Astrocyte of the cerebellum (primary cell): ENCODE data around the gene FOXN1.

Experiments used
- DNase-seq: peaks from one replicate; pipeline ENCODE4 v3.0.0-alpha.2; 2011; ENCODE audit warnings: low read depth
- H3K4me3 ChIP-seq: 2 replicates; pipeline ENCODE4 v1.5.1; 2011; ENCODE audit warnings: mild to moderate bottlenecking, low read depth, low read length, moderate library complexity
- CTCF ChIP-seq: IDR thresholded peaks from 2 replicates; pipeline ENCODE4 v1.5.1; 2012; ENCODE audit warnings: low read length, low read depth, moderate library complexity, mild to moderate bottlenecking; ENCODE audit errors: missing control alignments
- in situ Hi-C: cut with HindIII; loops from 2 replicates; pipeline ENCODE4 v1.10.0; 2017; ENCODE audit warnings: low sequenced_read_pairs

Gene FOXN1

GRCh38 chr17:28511858-28512461, 5.8 kb downstream of the FOXN1 start:
- TF ChIP-seq CTCF, result no peak
- H3K4me3 ChIP-seq, result no peak overlapping the region
- DNase-seq, result no peak
- in situ Hi-C loops, result no loop called here

- in situ Hi-C loops, result no loop called here
- no peak for TF ChIP-seq CTCF
- H3K4me3 ChIP-seq, result no peak overlapping the region
- no peak for DNase-seq
These were observed 7.3 kb downstream of the FOXN1 start for GRCh38 chr17:28513476-28513875.

- H3K4me3 ChIP-seq, result no peak overlapping the region
- in situ Hi-C loops, result no loop called here
- TF ChIP-seq CTCF, result no peak
- no peak for DNase-seq
These were observed 8.4 kb downstream of the FOXN1 start for GRCh38 chr17:28514561-28515002.

GRCh38 chr17:28515518-28515917, 9.4 kb downstream of the FOXN1 start:
- no peak overlapping the region for H3K4me3 ChIP-seq
- TF ChIP-seq CTCF, result no peak
- in situ Hi-C loops, result no loop called here
- DNase-seq, result no peak

GRCh38 chr17:28518132-28518531, 12.0 kb downstream of the FOXN1 start:
- H3K4me3 ChIP-seq, result no peak overlapping the region
- in situ Hi-C loops, result no loop called here
- no peak for TF ChIP-seq CTCF
- DNase-seq, result no peak

GRCh38 chr17:28518578-28518977, 12.4 kb downstream of the FOXN1 start:
- no peak overlapping the region for H3K4me3 ChIP-seq
- TF ChIP-seq CTCF, result no peak
- in situ Hi-C loops, result no loop called here
- no peak for DNase-seq
